B cell (primary cell): Measurements from ENCODE around the gene DLGAP4.

Experiments used
- CTCF ChIP-seq: fragments of 200-600 bp; IDR thresholded peaks from one replicate; pipeline ENCODE4 v1.8.0; 2022; ENCODE audit warnings: antibody characterized with exemption, mild to moderate bottlenecking
- EZH2 ChIP-seq: IDR thresholded peaks from 2 replicates; pipeline ENCODE4 v1.6.1; 2012; ENCODE audit warnings: borderline replicate concordance, low read depth, mild to moderate bottlenecking, moderate library complexity, low read length; ENCODE audit not compliant: insufficient read depth, poor library complexity, severe bottlenecking

DNA sequence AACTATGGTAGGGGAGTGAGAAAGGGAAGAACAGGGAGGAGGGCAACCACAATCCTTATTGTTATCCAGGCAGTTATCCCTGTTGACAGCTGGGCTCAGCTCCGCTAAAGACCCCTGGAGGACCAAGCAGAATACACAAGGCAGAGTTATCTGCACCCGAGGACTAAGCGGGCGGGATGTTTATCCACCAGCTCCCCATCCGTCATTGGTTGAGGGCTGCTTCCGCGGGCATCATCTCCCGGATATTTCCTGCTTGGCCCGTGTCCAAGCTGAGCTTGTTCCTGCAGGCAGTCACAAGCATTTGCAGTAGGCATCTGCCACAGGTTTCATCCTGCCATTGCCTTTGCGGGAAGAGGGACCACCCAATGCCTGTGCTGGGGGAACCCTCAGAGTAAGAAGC is 102.1 kb downstream of the DLGAP4 start:
- TF ChIP-seq CTCF (no peak), EZH2 (no peak)
